Transverse colon (tissue), 3 donors: ENCODE data around the gene HADH.

ENCODE experiments used
- CTCF ChIP-seq, 5 experiments: fragments of 200-600 bp in 3 of 5; fragments of 450-650 bp in 2 of 5; sonication (generic) in 3 of 5; IDR thresholded peaks; 1 replicate in 2 of 5; 2 replicates in 3 of 5; pipeline ENCODE4 v1.5.1; 2016 to 2017; ENCODE audit warnings: antibody characterized with exemption in 5 of 5, inconsistent platforms in 3 of 5, mild to moderate bottlenecking in 2 of 5, moderate library complexity in 1 of 5
- POLR2A ChIP-seq: fragments of 450-650 bp; IDR thresholded peaks from one replicate; pipeline ENCODE4 v1.6.1; 2016; ENCODE audit warnings: antibody characterized with exemption, mild to moderate bottlenecking, moderate library complexity

GRCh38 chr4:107970063-107970798 lies 19.5 kb upstream of the HADH start:
- TF ChIP-seq CTCF (IDR thresholded peaks at IDR 0.05) (no peak), POLR2A (no peak)
